WTC11 (cell line): Measurements from ENCODE around the gene FBXO2. TPM values are rescaled to one million over a fixed set of nuclear protein-coding genes. Genes with fewer than 3 reads are reported as not detected.

Experiments
- ATAC-seq: fragments of 200-7000 bp; cut with Tn5 transposase; 2 replicates; pipeline ENCODE4 v1.10.0; 2021; ENCODE audit warnings: mild to moderate bottlenecking, moderate library complexity
- CTCF ChIA-PET: fragments of 300-600 bp; sonication (Branson Sonifier 250); formaldehyde crosslinking; loops from one replicate; lab custom pipeline; 2021; ENCODE audit warnings: antibody characterized with exemption; lab: Charles Lee
- POLR2A ChIA-PET: fragments of 350-600 bp; sonication (Branson Sonifier 250); formaldehyde crosslinking; loops from one replicate; lab custom pipeline; 2021; ENCODE audit warnings: antibody characterized with exemption; lab: Charles Lee
- DNase-seq: peaks from one replicate; pipeline ENCODE4 v3.0.0; 2021; ENCODE audit warnings: low spot score
- H3K27ac Mint-ChIP-seq: 2 replicates; pipeline ENCODE4 v1.8.0; 2021; ENCODE audit warnings: mixed read lengths
- H3K27me3 Mint-ChIP-seq: 2 replicates; pipeline ENCODE4 v1.8.0; 2021; ENCODE audit warnings: low read depth, mild to moderate bottlenecking, moderate library complexity, mixed read lengths
- H3K36me3 Mint-ChIP-seq: 2 replicates; pipeline ENCODE4 v1.8.0; 2021; ENCODE audit warnings: mixed read lengths
- H3K4me1 Mint-ChIP-seq: 2 replicates; pipeline ENCODE4 v1.8.0; 2022; ENCODE audit warnings: mixed read lengths
- H3K4me3 Mint-ChIP-seq: 2 replicates; pipeline ENCODE4 v1.8.0; 2021; ENCODE audit warnings: mild to moderate bottlenecking, moderate library complexity, mixed read lengths
- H3K9me3 Mint-ChIP-seq: 2 replicates; pipeline ENCODE4 v1.8.0; 2021; ENCODE audit warnings: mixed read lengths
- ARID4B ChIP-seq: sonication (generic); formaldehyde crosslinking; IDR thresholded peaks from 2 replicates; pipeline ENCODE4 v1.8.0; 2023; ENCODE audit warnings: missing genetic modification reagents, mild to moderate bottlenecking, borderline replicate concordance
- GABPB1 ChIP-seq: sonication (generic); formaldehyde crosslinking; IDR thresholded peaks from 2 replicates; pipeline ENCODE4 v1.8.1; 2023; ENCODE audit warnings: mild to moderate bottlenecking, missing genetic modification reagents
- GTF2I ChIP-seq: fragments of 250-450 bp; sonication (Bioruptor Pico); conservative IDR thresholded peaks from 2 replicates; pipeline ENCODE4 v1.4.0; 2021; ENCODE audit warnings: mild to moderate bottlenecking
- IRF1 ChIP-seq: sonication (generic); formaldehyde crosslinking; IDR thresholded peaks from 2 replicates; pipeline ENCODE4 v1.8.0; 2023; ENCODE audit warnings: missing genetic modification reagents
- MAX ChIP-seq: sonication (generic); formaldehyde crosslinking; IDR thresholded peaks from 2 replicates; pipeline ENCODE4 v1.8.0; 2022; ENCODE audit warnings: mild to moderate bottlenecking, missing genetic modification reagents
- SP1 ChIP-seq: sonication (generic); formaldehyde crosslinking; conservative IDR thresholded peaks from 2 replicates; pipeline ENCODE4 v1.8.1; 2022; ENCODE audit warnings: missing genetic modification reagents
- ZNF121 ChIP-seq: sonication (generic); formaldehyde crosslinking; IDR thresholded peaks from 2 replicates; pipeline ENCODE4 v1.8.0; 2023; ENCODE audit warnings: missing genetic modification reagents
- ZNF317 ChIP-seq: sonication (generic); formaldehyde crosslinking; IDR thresholded peaks from 2 replicates; pipeline ENCODE4 v1.8.1; 2023; ENCODE audit warnings: low read depth, mild to moderate bottlenecking, moderate library complexity, missing genetic modification reagents, borderline replicate concordance
- ZNF416 ChIP-seq: fragments of 250-450 bp; sonication (Bioruptor Pico); IDR thresholded peaks from 2 replicates; pipeline ENCODE4 v1.9.0; 2021; ENCODE audit warnings: mild to moderate bottlenecking, inconsistent platforms
- ZSCAN18 ChIP-seq: fragments of 250-450 bp; sonication (Bioruptor Pico); IDR thresholded peaks from 2 replicates; pipeline ENCODE4 v2.1.2; 2022; ENCODE audit warnings: mild to moderate bottlenecking, moderate library complexity
- total RNA-seq: library from RNA; stranded (reverse); gene quantifications from 3 replicates; pipeline ENCODE4 v1.2.3, GENCODE V29; 2021
- TF ChIP-seq, protein P1 (sequence below): sonication (generic); formaldehyde crosslinking; IDR thresholded peaks from 2 replicates; pipeline ENCODE4 v1.8.0; 2022; ENCODE audit warnings: mild to moderate bottlenecking, missing genetic modification reagents

FBXO2 gene
- total RNA-seq, 1 experiment from 2014 or later = 58.2 TPM

- TF ChIP-seq GTF2I (no peak), ZNF416 (no peak), GABPB1 (CRISPR knock-in tag) (no peak)
These were observed 37.2 kb upstream of the FBXO2 start, which contains the start of gene DRAXIN (continued) for GRCh38 chr1:11691302-11691914.

DNA sequence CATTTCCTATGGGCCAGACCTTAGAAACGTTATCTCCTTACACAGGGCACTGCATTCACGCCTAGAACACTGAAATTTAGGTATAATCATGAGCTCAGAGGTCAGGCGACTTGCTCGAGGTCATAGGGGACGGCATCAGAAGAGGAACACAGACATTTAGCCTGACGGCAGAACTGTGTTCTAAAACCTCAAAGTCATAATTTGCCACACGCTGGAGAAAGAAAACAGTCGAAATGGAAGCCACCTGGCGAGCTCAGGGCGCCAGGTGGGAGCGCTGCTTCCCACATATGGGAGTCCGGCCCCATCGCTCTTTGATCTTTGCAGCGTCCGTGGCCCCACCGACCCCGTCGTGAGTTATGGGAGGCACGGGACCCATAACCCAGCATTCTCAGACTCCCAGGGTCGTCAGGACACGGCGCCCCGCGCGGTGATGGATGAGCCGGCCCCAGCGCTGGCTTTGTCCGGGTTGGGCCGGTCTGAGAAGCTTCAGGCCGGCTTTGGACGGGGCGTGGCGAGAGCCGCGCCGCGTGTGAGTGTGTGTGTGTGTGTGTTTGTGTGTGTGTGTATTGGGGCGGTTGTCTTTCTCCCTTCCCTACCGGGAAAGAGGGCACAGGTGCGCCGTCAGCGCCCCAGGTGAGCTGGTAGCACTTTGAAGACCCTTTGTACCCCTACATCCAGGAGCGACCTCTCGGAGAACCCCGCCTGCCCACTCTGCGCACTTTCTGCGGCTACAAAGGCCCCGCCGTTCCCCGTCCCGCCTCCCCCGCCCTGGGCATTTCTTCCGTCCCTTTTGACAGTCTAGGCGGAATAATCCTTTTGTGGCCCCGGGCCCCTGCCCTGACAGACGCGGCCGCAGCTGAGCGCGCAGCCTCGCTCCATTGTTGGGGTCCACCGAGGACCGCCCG, 36.4 kb upstream of the FBXO2 start:
- ATAC-seq = 0 out of 2 replicates have a peak, but pooled peaks have one; percentile 1
- DNase-seq = peak; percentile 64
- TF ChIP-seq ZNF121 (CRISPR knock-in tag) = no peak
- 0 out of 2 replicates have a peak, but pooled peaks have one; percentile 13 for TF ChIP-seq GTF2I
- peak; percentile 12; the same call in 1 of the 2 replicates for TF ChIP-seq SP1
- 0 out of 2 replicates have a peak, but pooled peaks have one; percentile 2 for TF ChIP-seq MAX (CRISPR knock-in tag)
- TF ChIP-seq ARID4B (CRISPR knock-in tag) = no peak; the same call in 1 of the 2 replicates
- TF ChIP-seq, protein P1, sequence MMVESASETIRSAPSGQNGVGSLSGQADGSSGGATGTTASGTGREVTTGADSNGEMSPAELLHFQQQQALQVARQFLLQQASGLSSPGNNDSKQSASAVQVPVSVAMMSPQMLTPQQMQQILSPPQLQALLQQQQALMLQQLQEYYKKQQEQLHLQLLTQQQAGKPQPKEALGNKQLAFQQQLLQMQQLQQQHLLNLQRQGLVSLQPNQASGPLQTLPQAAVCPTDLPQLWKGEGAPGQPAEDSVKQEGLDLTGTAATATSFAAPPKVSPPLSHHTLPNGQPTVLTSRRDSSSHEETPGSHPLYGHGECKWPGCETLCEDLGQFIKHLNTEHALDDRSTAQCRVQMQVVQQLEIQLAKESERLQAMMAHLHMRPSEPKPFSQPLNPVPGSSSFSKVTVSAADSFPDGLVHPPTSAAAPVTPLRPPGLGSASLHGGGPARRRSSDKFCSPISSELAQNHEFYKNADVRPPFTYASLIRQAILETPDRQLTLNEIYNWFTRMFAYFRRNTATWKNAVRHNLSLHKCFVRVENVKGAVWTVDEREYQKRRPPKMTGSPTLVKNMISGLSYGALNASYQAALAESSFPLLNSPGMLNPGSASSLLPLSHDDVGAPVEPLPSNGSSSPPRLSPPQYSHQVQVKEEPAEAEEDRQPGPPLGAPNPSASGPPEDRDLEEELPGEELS = 0 out of 2 replicates have a peak, but pooled peaks have one; percentile 38
- no peak for TF ChIP-seq ZNF317 (CRISPR knock-in tag)
- TF ChIP-seq, all 79 proteins: peak for 4
- CTCF ChIA-PET = interaction anchor here (0.6 to 2.9 kb wide), 15 partner anchors 9 to 219 kb away, joined by 3 to 21 read pairs (median 5); partner anchors contain the start of genes FBXO6 and MAD2L2
- Mint-ChIP-seq H3K36me3 (peaks cover 15% of the 10 kb centered on the region), H3K9me3 (no peaks in the 10 kb centered on the region), H3K27ac (peak overlapping the region; percentile 94), H3K27me3 (no peaks in the 10 kb centered on the region), H3K4me3 (peak overlapping the region; percentile 85), H3K4me1 (peaks cover 61% of the 10 kb centered on the region)
- POLR2A ChIA-PET = interaction anchor here (0.6 to 4.4 kb wide), 6 partner anchors 8 to 94 kb away, joined by 3 to 52 read pairs (median 6); partner anchors contain the start of genes FBXO6 and MAD2L2

DNA sequence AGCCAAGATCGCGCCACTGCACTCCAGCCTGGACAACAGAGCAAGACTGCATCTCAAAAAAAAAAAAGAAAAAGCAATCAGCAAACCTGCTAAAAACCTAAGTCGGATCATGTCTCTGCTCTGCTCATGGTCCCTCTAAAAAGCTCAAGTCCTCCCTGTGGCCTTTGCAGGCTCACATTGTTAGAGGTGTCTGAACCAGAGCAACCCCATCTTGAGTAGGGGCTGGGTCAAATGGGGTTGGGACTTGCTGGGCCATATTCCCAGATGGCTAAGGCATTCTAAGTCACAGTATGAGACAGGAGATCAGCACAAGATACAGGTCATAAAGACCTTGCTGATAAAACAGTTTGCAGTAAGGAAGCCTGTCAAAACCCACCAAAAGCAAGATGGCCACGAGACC, 34.3 kb upstream of the FBXO2 start:
- Mint-ChIP-seq H3K4me1 (peaks cover 72% of the 10 kb centered on the region), H3K27ac (peak overlapping the region; percentile 94), H3K9me3 (no peaks in the 10 kb centered on the region), H3K4me3 (peak overlapping the region; percentile 27; the same call in 1 of the 2 replicates), H3K36me3 (peaks cover 15% of the 10 kb centered on the region), H3K27me3 (no peaks in the 10 kb centered on the region)
- no peak for DNase-seq
- no peak for TF ChIP-seq IRF1 (CRISPR knock-in tag)
- TF ChIP-seq ZSCAN18 (CRISPR knock-in tag) = 0 out of 2 replicates have a peak, but pooled peaks have one; percentile 51
- ChIA-PET POLR2A (interaction anchor here (1.3 kb wide), 1 partner anchor 23 kb away, joined by 3 read pairs; no protein-coding TSS in a partner anchor), CTCF (interaction anchor here (1.0 to 1.3 kb wide), 3 partner anchors 12 to 22 kb away, joined by 3 to 7 read pairs (median 6); no protein-coding TSS in a partner anchor)
- ATAC-seq = no peak
